Measurements from ENCODE around the gene ARGLU1. TPM values are rescaled to one million over a fixed set of nuclear protein-coding genes. Genes with fewer than 3 reads are reported as not detected.

ARGLU1 gene
- polyA plus RNA-seq, 3 donors: 22.4 to 168 (median 27.2) TPM

DNA sequence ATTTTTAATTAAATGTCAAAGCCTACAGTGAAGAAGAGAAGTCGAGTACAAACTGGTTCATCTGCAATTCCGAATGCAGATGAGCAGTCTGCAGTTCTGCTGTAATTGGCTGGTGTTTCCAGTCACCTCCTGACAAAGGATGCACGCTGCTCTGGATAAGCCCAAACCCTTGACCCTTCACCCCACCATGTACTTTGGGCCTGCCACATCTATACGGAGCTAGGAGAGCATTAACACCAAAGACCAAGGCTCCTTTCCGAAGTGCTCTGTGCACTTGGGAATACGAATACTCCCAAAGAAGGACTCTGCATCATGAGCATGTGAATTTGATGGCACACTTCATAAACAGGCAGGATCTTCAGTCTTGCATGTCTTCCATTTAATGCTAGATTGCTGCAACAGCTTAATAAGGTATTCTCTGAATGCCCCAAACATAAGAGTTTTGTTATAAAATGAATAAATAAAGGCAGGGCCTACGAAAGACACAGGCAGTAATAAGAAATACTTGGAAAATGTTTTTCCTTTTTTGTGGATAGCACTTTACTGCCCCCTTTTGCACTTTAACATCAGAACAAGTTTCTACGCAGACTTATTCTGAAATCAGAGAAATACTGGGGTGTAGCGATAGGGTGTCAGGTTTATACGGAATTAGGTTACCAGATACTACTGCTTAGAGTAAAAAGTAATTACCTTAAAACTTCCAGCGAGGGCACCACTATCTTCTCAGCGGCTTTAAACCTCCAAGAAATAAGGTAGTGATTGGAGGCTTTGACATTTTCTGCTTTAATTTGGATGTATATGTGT is 47.5 kb downstream of the ARGLU1 start:
- no peak for DNase-seq
- H3K4me3 ChIP-seq (replicated peaks in 1 of 3; ENCODE audit: low read depth in 2 of 3, low read length in 3 of 3): no peak overlapping the region
- no peak overlapping the region for H3K9ac ChIP-seq (ENCODE audit: insufficient read depth, low read length, poor library complexity, severe bottlenecking)
- intact Hi-C loops (cut with micrococcal nuclease): no loop called here
- no peaks in the 10 kb centered on the region for H3K4me1 ChIP-seq (ENCODE audit: control insufficient read depth in 1 of 2, insufficient read depth in 2 of 2, low read length in 2 of 2)
- WGBS (ENCODE audit: insufficient coverage): 94% methylated on average over 3 of the region's 12 CpGs
- H2AFZ ChIP-seq (ENCODE audit: insufficient read depth, low read depth, low read length, poor library complexity, severe bottlenecking): no peak overlapping the region
- H3K36me3 ChIP-seq (replicated peaks in 1 of 2; ENCODE audit: control insufficient read depth in 1 of 2, insufficient read depth in 2 of 2, low read length in 2 of 2): no peaks in the 10 kb centered on the region
- TF ChIP-seq, protein P1, sequence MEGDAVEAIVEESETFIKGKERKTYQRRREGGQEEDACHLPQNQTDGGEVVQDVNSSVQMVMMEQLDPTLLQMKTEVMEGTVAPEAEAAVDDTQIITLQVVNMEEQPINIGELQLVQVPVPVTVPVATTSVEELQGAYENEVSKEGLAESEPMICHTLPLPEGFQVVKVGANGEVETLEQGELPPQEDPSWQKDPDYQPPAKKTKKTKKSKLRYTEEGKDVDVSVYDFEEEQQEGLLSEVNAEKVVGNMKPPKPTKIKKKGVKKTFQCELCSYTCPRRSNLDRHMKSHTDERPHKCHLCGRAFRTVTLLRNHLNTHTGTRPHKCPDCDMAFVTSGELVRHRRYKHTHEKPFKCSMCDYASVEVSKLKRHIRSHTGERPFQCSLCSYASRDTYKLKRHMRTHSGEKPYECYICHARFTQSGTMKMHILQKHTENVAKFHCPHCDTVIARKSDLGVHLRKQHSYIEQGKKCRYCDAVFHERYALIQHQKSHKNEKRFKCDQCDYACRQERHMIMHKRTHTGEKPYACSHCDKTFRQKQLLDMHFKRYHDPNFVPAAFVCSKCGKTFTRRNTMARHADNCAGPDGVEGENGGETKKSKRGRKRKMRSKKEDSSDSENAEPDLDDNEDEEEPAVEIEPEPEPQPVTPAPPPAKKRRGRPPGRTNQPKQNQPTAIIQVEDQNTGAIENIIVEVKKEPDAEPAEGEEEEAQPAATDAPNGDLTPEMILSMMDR (IDR thresholded peaks at IDR 0.05): no peak
- H4K20me1 ChIP-seq (ENCODE audit: insufficient read depth, low read length): no peaks in the 10 kb centered on the region
- H3K79me2 ChIP-seq (ENCODE audit: insufficient read depth, low read length): no peaks in the 10 kb centered on the region
- no peak overlapping the region for H3K27ac ChIP-seq (ENCODE audit: low read depth in 1 of 2, low read length in 2 of 2)
- peaks cover 5 to 13% of the 10 kb centered on the region in 2 donors for H3K27me3 ChIP-seq (ENCODE audit: control insufficient read depth in 2 of 2, insufficient read depth in 2 of 2, low read length in 2 of 2)
- H3K9me3 ChIP-seq (replicated peaks in 1 of 2; ENCODE audit: control insufficient read depth in 1 of 2, insufficient read depth in 1 of 2, low read length in 2 of 2): no peaks in the 10 kb centered on the region
- Mint-ChIP-seq H3K4me3 (no peak overlapping the region), H3K36me3 (no peaks in the 10 kb centered on the region), H3K27me3 (ENCODE audit: low read depth in 3 of 3) (peaks cover 3 to 28% (median 14%) of the 10 kb centered on the region in 3 donors), H3K9me3 (no peaks in the 10 kb centered on the region), H3K27ac (no peak overlapping the region), H3K4me1 (no peaks in the 10 kb centered on the region)
- no peak overlapping the region for H3K4me2 ChIP-seq (replicated peaks; ENCODE audit: extremely low read depth, low read length, poor library complexity, severe bottlenecking)

DNA sequence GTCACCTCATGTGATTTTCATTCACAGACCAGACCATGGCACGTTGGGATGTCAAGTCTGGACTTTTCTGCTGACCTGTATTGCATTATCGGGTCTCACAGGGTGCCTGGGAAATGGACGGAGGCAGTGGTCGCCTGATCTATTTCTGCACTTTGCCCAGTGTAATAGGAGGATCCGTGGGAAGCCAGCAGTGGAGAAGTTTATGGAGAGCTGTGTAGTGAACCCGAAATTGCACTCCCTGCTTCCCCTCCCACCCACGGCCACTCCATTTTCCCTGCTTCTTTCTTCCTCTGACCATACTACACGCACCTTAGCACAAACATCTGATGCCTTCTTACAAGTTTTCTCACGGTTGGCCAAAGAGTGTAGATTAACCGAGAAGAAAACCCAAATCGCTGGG is 49.4 kb downstream of the ARGLU1 start:
- H3K36me3 Mint-ChIP-seq: no peaks in the 10 kb centered on the region
- no peak overlapping the region for H3K27ac ChIP-seq (ENCODE audit: low read depth in 1 of 2, low read length in 2 of 2)
- H3K27me3 ChIP-seq (ENCODE audit: control insufficient read depth in 2 of 2, insufficient read depth in 2 of 2, low read length in 2 of 2): peaks cover 5 to 11% of the 10 kb centered on the region in 2 donors
- no peak overlapping the region for H3K9ac ChIP-seq (ENCODE audit: insufficient read depth, low read length, poor library complexity, severe bottlenecking)
- no peaks in the 10 kb centered on the region for H3K9me3 Mint-ChIP-seq
- H3K9me3 ChIP-seq (replicated peaks in 1 of 2; ENCODE audit: control insufficient read depth in 1 of 2, insufficient read depth in 1 of 2, low read length in 2 of 2): no peaks in the 10 kb centered on the region
- no peaks in the 10 kb centered on the region for H3K79me2 ChIP-seq (ENCODE audit: insufficient read depth, low read length)
- no peak overlapping the region for H3K4me3 Mint-ChIP-seq
- no peak overlapping the region for H3K4me3 ChIP-seq (replicated peaks in 1 of 3; ENCODE audit: low read depth in 2 of 3, low read length in 3 of 3)
- no peak overlapping the region for H3K27ac Mint-ChIP-seq
- intact Hi-C loops (cut with micrococcal nuclease): no loop called here
- no peaks in the 10 kb centered on the region for H3K4me1 Mint-ChIP-seq
- H2AFZ ChIP-seq (ENCODE audit: insufficient read depth, low read depth, low read length, poor library complexity, severe bottlenecking): no peak overlapping the region
- no peak overlapping the region for H3K4me2 ChIP-seq (replicated peaks; ENCODE audit: extremely low read depth, low read length, poor library complexity, severe bottlenecking)
- WGBS (ENCODE audit: insufficient coverage): 94% methylated on average over 5 of the region's 11 CpGs
- H4K20me1 ChIP-seq (ENCODE audit: insufficient read depth, low read length): no peaks in the 10 kb centered on the region
- no peaks in the 10 kb centered on the region for H3K4me1 ChIP-seq (ENCODE audit: control insufficient read depth in 1 of 2, insufficient read depth in 2 of 2, low read length in 2 of 2)
- no peak for DNase-seq
- TF ChIP-seq, protein P1 (IDR thresholded peaks at IDR 0.05): no peak
- H3K27me3 Mint-ChIP-seq (ENCODE audit: low read depth in 3 of 3): peaks cover 7 to 20% (median 9%) of the 10 kb centered on the region in 3 donors
- H3K36me3 ChIP-seq (replicated peaks in 1 of 2; ENCODE audit: control insufficient read depth in 1 of 2, insufficient read depth in 2 of 2, low read length in 2 of 2): no peaks in the 10 kb centered on the region

Measured in CD14-positive monocyte (primary cell).